ENCODE results near the gene TMEM179B.
"Not testable (repeated sequence)": the region's sequence is repeated elsewhere in the genome, so short reads cannot be mapped to it uniquely, and the experiment has no call there.

TMEM179B gene, protein sequence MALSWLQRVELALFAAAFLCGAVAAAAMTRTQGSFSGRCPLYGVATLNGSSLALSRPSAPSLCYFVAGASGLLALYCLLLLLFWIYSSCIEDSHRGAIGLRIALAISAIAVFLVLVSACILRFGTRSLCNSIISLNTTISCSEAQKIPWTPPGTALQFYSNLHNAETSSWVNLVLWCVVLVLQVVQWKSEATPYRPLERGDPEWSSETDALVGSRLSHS

DNA sequence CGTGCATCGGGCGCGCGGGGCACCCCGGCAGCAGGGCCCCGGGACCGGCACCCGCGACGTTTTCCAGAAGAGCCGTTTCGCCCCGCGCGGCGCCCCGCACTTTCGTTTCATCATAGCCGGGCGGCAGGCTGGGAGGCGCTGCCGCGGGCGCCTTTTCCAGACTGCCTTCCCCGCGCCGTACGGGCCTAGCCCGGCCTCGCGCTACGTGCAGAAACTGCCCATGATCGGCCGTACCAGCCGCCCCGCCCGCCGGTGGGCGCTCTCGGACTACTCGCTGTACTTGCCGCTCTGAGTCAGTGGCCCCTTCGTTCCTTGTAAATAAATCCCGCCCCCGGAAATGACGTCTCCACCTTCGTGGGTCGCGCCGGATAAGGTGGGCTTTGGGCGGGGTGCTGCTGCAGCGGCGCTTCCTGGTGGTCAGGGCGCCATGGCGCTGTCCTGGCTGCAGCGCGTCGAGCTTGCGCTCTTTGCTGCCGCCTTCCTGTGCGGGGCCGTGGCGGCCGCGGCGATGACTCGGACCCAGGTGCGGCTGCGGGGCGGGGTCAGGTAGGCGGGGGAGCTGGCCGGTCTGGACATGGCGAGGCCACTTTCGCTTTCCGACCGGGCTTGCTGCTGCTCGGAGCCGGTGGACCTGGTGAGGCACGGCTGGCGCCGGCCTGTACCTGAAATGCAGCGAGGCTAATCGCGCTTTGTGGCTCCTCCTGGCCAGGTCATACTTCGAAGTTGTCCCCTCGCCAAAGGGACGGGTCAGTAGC lies at the start of gene TMEM179B:
Gene TMEM179B, plus strand, starts transcription at position 398 of the 755 bp plus-strand sequence. Its CDS starts 30 bp downstream, at position 428.
- peak; percentile 74 to 99 (median 95) for DNase-seq

DNA sequence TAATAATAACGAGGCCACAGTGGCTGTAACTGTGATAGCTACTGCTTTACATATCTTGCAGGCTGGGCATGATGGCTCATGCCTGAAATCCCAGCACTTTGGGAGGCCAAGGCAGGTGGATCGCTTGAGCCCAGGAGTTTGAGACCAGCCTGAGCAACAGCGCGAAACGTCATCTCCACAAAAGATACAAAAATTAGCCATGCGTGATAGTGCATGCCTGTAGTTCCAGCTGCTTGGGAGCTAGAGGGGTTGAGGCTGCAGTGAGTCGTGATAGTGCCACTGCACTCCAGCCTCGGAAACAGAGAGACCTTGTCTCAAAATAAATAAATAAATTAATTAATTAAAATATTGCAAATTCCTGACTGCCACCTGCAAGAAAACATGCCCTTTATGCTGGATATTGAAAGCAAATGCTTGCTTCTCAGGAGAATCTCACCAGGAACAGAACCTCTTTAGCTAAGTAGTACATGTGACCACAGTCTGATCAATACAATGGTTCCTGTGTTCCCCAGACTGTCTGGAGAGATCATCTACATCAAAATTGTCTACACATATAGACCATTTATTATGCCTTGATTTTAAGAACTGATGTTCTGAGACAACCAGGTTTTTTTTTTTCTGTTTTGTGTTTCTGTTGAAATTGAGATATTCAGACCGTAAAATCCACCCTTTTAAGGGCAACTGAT lies 39.6 kb upstream of the TMEM179B start:
- peak in 1 of 58 donors; percentile 32 for DNase-seq

DNA sequence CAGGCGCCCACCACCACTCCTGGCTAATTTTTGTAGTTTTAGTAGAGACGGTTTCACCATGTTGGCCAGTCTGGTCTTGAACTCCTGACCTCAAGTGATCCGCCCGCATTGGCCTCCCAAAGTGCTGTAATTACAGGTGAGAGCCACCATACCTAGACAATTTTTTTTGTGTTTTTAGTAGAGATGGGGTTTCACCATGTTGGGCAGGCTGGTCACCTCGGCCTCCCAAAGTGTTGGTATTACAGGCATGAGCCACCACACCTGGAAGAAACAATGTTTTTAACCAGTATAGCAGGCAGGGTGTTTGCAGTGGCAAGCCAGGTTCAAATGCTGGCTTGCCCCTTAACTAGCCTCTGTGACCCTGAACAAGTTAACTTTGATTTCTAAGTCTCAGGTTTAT lies 37.3 kb upstream of the TMEM179B start:
- not testable (repeated sequence) for DNase-seq

DNA sequence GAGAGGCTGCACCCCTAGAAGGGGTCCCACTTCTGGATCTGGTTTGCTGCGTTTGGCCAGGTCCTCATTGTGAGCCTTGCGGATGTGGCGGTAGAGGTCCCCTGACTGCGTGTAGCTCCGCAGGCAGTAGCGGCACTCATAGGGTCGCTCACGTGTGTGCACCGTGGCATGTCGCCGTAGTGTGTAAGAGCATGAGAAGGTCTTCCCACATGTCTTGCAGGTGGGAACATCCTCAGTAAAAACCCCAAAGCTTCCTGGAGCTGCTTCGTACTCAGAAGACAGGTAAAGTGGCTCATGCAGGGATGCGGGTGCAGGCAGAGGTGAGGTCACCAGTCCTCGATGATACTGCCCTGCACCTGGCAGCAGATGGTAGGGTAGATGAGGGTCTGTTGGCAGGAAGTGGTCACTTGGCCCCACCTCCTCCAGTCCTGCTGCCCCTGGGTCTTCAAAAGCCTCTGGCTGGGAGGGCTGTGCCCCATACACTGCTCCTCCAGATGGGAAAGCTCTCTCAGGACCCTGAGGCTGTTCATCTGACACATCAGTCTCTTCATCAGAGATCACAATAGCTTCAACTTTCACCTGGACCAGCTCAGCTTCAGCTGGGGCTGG lies 34.9 kb upstream of the TMEM179B start:
- DNase-seq, result no peak

DNA sequence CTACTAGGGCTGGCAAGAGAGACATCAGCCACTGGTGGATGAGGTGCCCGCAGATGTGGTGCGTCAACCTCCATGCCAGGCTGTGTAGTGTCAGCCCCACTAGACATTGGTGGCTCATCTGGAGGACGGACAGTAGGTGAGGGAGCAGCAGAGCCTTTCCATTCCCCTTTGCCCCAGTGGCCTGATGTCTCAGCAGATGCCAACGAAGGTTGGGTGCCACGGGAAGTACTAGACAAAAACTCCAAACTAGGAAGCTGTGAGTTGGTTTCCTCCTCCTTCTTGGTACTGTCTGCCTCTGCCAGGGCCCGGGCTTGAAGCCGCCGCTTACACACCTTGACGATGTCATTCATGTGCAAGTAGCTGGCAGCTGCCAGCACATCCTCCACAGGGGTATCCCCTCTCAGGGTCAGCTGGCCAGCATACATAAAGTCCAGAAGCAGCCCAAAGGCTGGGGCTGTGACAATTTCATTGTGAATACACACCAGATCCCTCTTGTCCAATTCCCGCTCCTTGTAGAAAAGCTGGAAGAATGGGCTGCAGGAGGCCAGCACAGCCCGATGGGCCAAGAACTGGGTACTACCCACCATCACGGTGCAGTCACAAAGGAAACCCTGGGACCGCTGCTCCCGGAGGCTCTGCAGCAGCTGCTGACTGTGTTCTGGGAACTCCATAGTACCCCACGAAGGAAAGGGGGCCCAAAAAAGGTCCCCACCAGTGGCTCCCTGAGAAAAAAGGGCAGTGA lies 34.0 kb upstream of the TMEM179B start:
- no peak for DNase-seq

DNA sequence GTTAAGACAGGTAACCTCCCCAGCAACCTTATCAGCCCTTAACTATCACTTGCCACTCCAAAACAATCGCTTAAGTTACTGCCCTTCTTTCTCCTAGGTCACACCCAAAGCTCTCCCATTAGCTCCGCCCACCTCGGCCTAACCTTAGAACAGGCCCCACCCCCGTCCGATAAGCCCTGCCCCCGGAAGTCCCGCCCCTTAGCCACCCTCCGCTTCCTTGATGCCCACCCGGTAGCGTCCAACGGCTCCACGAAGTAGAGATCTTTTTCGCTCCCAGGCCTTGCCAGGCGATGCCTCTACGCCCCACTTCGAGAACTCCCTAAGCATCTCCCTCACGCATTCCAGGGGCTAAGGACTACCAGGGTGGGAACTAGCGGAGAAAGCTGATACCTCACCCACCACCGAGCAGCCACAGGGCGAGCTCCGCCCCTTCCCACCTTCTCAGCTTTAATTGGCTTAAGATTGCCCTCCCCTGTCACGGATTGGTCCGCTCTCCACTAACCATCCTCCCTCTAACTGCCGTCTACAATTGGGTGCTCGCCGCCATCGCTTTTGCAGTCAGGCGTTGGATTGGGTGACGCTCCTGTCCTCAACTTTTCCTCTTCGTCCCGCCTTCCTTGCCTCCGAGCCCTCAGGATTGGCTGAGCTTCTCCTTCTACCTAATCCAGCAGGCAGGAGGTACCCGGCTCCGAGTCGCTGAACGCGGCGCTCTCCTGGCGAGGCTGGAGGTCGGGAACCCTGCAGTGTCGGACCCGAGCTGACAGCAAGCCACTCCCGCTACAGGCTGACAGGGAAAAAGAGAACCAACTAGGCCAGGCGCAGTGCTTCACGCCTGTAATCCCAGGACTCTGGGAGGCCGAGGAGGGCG lies 33.2 kb upstream of the TMEM179B start, which contains the start of gene ZBTB3:
Gene ZBTB3, minus strand, starts transcription at position 425 of the 868 bp plus-strand sequence. CDS start 496 bp downstream, outside the sequence.
- peak; percentile 77 to 100 (median 98) for DNase-seq

DNA sequence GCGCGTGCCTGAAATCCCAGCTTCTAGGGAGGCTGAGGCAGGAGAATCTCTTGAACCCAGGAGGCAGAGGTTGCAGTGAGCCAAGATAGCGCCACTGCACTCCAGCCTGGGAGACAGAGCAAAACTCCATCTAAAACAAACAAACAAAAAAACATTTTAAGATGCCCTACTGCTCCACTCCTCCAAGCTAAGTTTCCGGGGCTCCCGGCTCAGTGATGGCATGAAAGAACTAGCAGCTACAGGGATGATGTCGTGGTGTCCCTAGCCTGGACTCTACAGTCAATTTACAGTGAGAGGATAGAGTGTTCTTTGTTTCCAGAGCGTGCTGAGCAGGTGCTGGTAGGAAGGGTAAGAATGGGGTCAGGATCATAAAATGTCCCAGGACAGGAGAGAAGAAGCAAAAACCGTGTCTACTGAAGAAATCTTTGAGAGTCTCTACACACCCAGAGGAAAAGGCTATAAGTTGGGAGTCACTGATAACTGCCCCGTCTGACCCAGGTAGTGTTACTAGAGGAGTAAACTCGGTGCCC lies 32.1 kb upstream of the TMEM179B start:
- peak in 2 of 58 donors; percentile 5 to 10 for DNase-seq

DNA sequence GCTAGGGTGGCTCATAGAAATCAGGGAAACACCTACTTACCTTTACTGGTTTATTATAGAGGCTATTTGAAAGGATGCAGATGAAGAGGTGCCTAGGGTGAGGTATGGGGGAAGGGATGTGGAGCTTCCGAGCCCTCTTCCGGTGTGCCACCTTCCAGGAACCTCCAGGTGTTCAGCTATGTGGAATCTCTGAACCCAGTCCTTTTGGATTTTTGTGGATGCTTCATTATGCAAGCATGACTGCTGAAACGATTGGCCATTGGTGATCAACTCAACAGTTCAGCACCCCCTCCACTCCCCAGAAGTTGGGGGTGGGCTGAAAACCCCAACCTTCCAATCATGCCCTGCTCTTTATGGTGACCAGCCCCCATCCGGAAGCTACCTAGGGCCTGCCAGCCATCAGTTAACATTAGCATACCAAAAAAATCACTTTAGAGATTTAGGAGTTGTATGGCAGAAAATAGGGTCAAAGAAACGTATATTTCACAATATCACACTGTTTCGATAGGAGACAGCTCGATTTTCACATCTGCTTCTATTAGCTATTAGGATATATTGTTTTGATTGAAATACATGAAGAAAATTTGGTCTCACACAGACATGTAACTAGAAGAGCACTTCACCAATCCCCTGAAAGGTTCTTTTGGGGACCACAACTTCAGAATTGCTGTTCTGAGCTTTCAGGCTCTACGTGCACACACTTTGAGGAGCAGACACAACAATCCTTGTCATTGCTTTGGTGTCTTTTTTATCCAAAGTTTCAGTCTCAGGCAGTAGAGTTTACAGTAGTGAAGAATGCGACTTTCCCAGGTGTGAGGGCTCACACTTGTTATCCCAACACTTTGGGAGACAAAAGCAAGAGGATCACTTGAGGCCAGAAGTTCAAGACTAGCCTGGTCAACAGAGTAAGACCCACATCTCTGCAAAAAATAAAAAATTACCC lies 29.1 kb upstream of the TMEM179B start:
- DNase-seq, result no peak

DNA sequence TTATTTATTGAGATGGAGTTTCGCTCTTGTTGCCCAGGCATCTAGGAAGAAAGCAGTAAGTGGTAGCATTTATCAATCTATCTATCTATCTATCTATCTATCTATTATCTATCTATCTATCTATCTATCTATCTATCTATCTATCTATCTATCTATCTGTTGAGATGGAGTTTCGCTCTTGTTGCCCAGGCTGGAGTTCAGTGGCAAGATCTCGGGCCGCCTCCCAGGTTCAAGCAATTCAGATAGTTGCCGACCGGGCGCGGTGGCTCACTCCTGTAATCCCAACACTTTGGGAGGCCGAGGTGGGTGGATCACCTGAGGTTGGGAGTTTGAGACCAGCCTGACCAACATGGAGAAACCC lies 26.4 kb upstream of the TMEM179B start:
- peak in 1 of 58 donors; percentile 41 for DNase-seq

DNA sequence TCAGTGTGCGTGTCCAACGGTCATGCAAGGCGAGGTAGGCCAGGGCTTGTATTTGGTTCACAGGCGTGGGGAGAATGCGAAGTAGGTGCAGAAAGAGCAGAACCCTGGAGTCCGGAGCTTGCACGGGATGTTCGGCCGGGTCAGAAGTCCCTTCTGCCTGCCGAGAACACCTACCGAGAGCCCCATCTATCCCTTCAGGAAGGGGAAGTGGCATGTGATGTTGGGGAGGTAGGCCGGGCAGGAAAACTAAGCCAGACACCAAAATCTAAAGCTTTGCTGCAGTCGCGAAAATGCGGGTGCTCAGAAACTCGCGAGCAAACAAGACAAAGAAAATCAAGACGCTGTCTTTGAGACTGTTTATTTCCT lies 16.4 kb upstream of the TMEM179B start:
- peak in 42 of 58 donors; percentile 37 to 87 (median 63) for DNase-seq

DNA sequence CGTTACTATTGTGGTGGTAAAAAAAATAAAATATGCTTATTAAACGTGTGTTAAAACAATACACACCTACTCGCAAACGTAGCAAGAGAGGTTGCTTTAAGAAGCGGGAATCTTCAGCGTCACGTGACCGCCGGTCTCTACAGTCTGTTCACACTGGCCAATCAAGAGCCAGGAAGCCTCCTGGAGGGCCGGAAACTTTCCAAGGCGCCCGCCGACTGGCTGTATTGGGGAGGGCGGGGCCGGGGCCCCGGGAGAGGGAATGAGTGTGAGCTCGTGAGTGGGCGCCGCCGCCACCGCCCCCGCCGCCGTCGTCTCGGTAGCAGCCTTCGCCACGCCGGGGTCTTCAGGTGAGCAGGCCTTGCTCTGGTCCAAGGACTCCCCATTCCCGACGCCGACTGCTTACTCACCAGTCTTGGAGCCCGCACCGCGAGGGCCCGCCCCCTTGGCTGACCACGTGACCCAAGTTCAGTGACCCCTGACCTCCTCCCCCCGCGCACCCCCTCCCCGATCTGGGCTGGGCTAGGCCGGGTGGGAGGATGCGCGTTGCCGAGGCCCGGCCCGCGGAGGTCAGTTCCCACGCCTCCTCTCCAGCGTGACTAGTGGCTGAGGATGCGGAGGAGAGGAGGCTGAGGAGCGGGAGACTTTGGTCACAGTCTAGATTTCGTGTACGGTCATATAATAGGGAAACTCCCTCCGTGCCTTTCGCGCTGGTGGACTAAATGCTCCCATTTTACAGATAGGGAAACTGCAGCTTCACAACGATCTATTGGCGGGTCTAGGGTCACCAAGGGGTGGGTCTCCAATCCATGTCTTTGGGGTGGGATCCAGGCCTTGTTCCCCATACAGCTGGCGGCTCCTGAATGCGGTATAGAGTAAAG lies 15.8 kb upstream of the TMEM179B start, which contains the start of gene TAF6L:
Gene TAF6L, plus strand, starts transcription at position 253 of the 878 bp plus-strand sequence. CDS start 4,388 bp downstream, outside the sequence.
- peak; percentile 82 to 100 (median 98) for DNase-seq

DNA sequence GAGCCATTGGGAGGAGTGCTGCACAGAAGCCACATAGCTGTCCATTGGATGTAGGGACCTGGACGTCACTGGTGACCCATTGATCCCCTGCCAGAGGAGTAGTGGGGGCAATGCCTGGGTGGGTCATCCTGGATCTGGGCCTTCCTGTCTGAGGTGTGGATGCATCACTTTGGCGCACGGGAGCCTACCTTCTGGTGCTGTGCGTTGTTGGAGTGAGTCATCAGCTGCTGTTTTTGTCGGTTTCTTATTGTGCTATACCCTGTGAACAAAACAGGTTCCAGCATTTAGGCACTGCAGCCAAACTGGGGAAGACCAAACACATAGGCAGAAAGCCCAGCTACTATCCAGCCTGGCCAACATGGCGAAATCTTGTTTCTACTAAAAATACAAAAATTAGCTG lies 12.8 kb upstream of the TMEM179B start:
- no peak for DNase-seq

DNA sequence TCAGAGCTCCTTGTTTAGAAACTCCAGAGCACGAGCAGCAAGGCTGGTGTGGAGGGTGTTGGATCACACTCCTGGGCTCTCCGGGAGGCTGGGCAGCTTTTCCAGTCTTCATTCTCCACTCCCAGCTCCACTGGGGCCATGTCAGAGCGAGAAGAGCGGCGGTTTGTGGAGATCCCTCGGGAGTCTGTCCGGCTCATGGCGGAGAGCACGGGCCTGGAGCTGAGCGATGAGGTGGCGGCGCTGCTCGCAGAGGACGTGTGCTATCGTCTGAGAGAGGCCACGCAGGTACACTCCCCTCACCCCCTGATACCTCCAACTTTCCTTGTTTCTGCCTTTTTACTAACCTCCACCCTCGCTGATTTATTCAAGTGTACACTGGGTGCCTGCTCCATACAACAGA lies 11.6 kb upstream of the TMEM179B start:
- no peak for DNase-seq

DNA sequence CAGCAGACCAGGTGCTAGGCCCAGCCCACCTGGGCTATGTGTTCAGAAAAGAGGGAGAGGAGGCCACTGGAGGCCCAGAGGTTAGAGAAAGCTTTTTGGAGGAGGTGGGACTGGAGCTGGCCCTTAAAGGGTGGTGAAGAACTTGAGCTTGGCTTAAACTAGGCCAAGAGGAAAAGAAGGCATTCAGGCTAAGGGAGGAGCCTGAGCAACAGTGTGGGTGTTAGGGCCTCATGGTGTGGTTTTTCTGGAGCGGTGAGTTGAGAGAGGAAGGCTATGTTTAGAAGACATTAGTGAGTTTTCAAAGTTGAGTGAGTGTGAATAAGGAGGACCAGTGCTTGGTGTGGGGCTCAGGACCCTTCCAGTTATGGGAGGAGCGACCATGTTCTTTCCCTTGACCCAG lies 9.8 kb upstream of the TMEM179B start:
- no peak for DNase-seq

DNA sequence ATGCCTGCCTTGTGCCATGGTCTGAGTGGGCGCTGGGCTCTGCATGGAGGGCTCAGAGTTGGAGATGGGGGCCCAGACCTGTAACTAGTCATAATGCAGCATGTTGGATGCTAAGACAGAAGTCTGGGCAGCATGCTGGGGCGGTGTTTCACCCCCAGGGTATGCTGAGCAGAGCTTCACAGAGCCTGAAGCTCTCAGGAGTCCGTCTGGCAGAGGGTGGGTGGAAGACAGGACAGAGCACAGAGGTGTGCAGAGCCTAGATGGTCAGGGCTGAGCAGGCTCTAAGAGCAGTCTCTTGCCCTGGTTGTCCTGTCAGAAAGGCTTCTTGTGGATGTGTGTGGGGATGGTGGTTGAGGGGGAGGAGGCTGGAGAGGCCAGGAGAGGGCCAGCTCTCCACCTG lies 8.8 kb upstream of the TMEM179B start:
- DNase-seq, result no peak

DNA sequence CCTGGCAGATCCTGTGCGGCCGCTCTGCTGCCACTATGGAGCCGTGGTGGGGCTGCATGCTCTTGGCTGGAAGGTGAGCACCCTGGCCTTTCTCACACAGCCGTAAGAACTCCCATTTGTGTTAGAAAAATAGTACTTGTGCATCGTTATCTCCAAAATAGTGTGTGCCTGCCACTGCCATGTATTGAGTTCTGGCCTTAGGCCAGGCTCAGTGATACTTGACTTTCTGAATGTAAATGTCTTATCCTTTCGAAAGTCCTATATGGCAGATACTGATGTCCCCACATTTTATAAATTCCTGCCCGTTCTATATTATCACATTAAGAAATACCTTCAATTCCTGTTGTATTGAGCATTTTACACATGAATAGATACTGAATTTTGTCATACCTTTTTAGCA lies 4.4 kb upstream of the TMEM179B start:
- DNase-seq, result no peak

DNA sequence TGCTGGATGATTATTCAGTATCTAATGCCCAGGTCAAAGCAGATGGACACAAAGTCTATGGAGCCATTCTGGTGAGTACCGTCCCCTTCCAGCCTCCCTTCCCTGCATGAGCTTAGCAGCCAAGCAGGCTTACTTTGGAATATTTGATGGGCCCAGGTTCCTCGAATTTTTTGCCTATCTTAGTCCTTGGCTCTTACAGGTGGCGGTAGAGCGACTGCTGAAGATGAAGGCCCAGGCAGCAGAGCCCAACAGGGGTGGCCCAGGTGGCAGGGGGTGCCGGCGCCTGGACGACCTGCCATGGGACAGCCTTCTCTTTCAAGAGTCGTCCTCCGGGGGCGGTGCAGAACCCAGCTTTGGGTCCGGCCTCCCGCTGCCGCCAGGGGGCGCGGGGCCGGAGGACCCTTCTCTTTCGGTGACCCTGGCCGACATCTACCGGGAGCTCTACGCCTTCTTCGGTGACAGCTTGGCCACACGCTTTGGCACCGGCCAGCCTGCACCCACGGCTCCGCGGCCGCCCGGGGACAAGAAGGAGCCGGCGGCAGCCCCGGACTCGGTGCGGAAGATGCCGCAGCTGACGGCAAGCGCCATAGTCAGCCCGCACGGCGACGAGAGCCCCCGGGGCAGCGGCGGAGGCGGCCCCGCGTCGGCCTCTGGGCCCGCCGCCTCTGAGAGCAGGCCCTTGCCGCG lies 741 bp upstream of the TMEM179B start:
- peak in 57 of 58 donors; percentile 23 to 83 (median 69) for DNase-seq

Data from anterior cingulate cortex (tissue), 58 donors.